ENCODE results near the gene SMIM35.

DNA sequence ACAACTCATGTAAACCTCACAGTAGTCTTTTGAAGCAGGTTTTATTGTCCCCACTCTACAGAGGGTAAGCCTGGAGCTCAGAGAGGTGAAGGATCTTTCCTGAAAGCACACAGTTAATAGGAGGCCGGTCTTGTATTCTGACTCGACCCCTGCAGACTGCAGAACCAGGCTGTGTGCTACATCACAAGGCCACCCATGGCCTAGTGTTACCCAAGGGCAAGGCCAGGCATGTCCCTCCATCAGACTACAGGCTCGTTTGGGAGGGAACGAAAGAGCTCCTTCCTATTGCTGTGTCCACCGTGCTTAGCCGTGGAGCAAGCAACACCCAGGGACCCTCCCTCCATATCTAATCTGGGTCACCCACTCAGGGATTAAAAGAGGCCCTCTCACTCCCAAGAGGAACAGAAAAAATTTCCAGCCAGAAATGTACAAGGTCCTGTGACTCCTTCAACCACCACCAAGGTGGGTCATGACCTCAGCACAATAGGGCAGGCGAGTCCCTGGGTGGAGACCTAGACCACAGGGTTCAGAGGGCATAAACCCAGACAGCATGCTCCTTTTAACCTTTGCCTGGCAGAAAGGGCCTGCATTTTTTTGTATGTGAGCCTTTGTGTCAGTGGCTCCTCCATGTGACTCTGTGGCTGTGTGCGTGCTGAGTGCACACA, 6.3 kb upstream of the SMIM35 start:
- TF ChIP-seq, protein P1, sequence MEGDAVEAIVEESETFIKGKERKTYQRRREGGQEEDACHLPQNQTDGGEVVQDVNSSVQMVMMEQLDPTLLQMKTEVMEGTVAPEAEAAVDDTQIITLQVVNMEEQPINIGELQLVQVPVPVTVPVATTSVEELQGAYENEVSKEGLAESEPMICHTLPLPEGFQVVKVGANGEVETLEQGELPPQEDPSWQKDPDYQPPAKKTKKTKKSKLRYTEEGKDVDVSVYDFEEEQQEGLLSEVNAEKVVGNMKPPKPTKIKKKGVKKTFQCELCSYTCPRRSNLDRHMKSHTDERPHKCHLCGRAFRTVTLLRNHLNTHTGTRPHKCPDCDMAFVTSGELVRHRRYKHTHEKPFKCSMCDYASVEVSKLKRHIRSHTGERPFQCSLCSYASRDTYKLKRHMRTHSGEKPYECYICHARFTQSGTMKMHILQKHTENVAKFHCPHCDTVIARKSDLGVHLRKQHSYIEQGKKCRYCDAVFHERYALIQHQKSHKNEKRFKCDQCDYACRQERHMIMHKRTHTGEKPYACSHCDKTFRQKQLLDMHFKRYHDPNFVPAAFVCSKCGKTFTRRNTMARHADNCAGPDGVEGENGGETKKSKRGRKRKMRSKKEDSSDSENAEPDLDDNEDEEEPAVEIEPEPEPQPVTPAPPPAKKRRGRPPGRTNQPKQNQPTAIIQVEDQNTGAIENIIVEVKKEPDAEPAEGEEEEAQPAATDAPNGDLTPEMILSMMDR (IDR thresholded peaks at IDR 0.05; ENCODE audit: extremely low read depth in 1 of 2, insufficient read depth in 1 of 2, low read depth in 1 of 2, low read length in 2 of 2), result no peak
- TF ChIP-seq EZH2 (IDR thresholded peaks at IDR 0.05; ENCODE audit: borderline replicate concordance, low read depth, low read length, severe bottlenecking) (no peak), POLR2A (IDR thresholded peaks at IDR 0.05; ENCODE audit: low read depth, low read length) (no peak), POLR2AphosphoS5 (IDR thresholded peaks at IDR 0.05; ENCODE audit: insufficient read depth, low read depth, low read length) (no peak)
- TF ChIP-seq, protein P2, sequence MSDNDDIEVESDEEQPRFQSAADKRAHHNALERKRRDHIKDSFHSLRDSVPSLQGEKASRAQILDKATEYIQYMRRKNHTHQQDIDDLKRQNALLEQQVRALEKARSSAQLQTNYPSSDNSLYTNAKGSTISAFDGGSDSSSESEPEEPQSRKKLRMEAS (IDR thresholded peaks at IDR 0.05; ENCODE audit: insufficient read depth, insufficient read length), result no peak

Data from endothelial cell of umbilical vein (primary cell).